Sigmoid colon (tissue), 3 donors: ENCODE measurements around the gene ZRANB3.

Experiments
- POLR2A ChIP-seq, 2 donors: fragments of 450-650 bp; IDR thresholded peaks; one replicate each; pipeline ENCODE4 v1.6.1; 2016; ENCODE audit warnings: antibody characterized with exemption in 2 of 2, mild to moderate bottlenecking in 2 of 2, moderate library complexity in 2 of 2
- TF ChIP-seq, protein P1 (sequence below), 4 experiments: fragments of 450-650 bp in 3 of 4; fragments of 200-600 bp in 1 of 4; IDR thresholded peaks; one replicate each; pipeline ENCODE4 v1.5.1; 2016 to 2019; ENCODE audit warnings: antibody characterized with exemption in 4 of 4, mild to moderate bottlenecking in 3 of 4, moderate library complexity in 2 of 4

GRCh38 chr2:135547311-135547710, 16.3 kb upstream of the ZRANB3 start:
- TF ChIP-seq, protein P1, sequence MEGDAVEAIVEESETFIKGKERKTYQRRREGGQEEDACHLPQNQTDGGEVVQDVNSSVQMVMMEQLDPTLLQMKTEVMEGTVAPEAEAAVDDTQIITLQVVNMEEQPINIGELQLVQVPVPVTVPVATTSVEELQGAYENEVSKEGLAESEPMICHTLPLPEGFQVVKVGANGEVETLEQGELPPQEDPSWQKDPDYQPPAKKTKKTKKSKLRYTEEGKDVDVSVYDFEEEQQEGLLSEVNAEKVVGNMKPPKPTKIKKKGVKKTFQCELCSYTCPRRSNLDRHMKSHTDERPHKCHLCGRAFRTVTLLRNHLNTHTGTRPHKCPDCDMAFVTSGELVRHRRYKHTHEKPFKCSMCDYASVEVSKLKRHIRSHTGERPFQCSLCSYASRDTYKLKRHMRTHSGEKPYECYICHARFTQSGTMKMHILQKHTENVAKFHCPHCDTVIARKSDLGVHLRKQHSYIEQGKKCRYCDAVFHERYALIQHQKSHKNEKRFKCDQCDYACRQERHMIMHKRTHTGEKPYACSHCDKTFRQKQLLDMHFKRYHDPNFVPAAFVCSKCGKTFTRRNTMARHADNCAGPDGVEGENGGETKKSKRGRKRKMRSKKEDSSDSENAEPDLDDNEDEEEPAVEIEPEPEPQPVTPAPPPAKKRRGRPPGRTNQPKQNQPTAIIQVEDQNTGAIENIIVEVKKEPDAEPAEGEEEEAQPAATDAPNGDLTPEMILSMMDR (IDR thresholded peaks at IDR 0.05) = no peak
- TF ChIP-seq POLR2A (IDR thresholded peaks at IDR 0.05) = no peak
